Mucosa of descending colon (tissue), 3 donors: ENCODE measurements around the gene HEYL. TPM values are rescaled to one million over a fixed set of nuclear protein-coding genes. Genes with fewer than 3 reads are reported as not detected.
A peak's percentile ranks its signal among the peaks of the same experiment; 100 is the strongest.

Source experiments
- ATAC-seq: fragments of 200-7000 bp; cut with Tn5 transposase; one replicate; pipeline ENCODE4 v1.9.1; 2020; ENCODE audit warnings: mild to moderate bottlenecking, moderate library complexity
- DNase-seq, 3 donors: peaks; one replicate each; pipeline ENCODE4 v3.0.0-alpha.2; 2020
- H3K36me3 ChIP-seq: fragments of 200-600 bp; one replicate; pipeline ENCODE4 v1.8.0; 2021; ENCODE audit warnings: low read depth, mild to moderate bottlenecking
- H3K4me1 ChIP-seq: fragments of 200-600 bp; one replicate; pipeline ENCODE4 v1.8.0; 2021; ENCODE audit warnings: low read depth, mild to moderate bottlenecking
- H3K4me3 ChIP-seq: fragments of 200-600 bp; one replicate; pipeline ENCODE4 v1.8.0; 2021; ENCODE audit warnings: mild to moderate bottlenecking
- H3K9me3 ChIP-seq: fragments of 200-600 bp; one replicate; pipeline ENCODE4 v1.8.0; 2021; ENCODE audit warnings: mild to moderate bottlenecking
- intact Hi-C, 2 donors: fragments of 100-400 bp; cut with DNase I in 1 of 2; cut with micrococcal nuclease in 1 of 2; formaldehyde crosslinking; loops; one replicate each; pipeline versions ENCODE4 v1.11.0 to v1.11.1; 2022; cut with DNase I, micrococcal nuclease
- total RNA-seq, 3 donors: library from RNA; stranded (reverse); fragmentation: NEBNext Ultra II Directional in 2 of 3; extraction: Animal tissue kit (Norgen Biotek cat#: 25700) in 2 of 3; gene quantifications; one replicate each; pipeline versions ENCODE4 v1.2.1 to v1.2.4, GENCODE V29; 2021 to 2023
- TF ChIP-seq, protein P1 (sequence below): fragments of 200-600 bp; IDR thresholded peaks from one replicate; pipeline ENCODE4 v1.8.0; 2022; ENCODE audit warnings: antibody characterized with exemption, mild to moderate bottlenecking
- donor health status: DM: no; HTN: no; CAD: no; lungs with moderate emphysema.
- donor health status: DM: no; HTN: no; CAD: no.
- donor health status: DM: no; HTN: yes; CAD: no.

HEYL gene
- total RNA-seq, 3 donors from 2014 or later = 2.3 to 3.5 (median 2.4) TPM

DNA sequence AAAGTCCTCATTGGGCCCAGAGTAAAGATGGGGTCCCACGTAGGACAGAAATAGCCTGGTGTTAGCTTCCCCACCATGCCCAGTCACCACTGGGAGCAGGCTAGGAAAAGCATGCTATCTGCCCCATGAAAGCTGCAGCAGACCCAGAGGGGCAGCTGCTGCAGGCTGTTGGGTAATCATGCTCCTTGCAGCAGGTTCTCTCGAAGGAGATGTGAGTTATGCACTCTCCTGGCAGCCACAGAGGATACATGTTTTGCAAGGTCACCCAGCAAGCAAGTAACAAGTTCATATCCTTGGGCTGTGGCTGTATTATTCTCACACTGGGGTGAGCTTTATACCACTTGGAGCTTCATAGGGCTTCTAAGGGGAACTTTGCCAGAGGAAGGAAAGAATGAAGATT is 9.1 kb upstream of the HEYL start:
- Histone ChIP-seq H3K4me3 (no peak overlapping the region), H3K36me3 (no peaks in the 10 kb centered on the region), H3K9me3 (no peaks in the 10 kb centered on the region), H3K4me1 (no peaks in the 10 kb centered on the region)
- no peak for DNase-seq
- intact Hi-C loops = no loop called here
- TF ChIP-seq, protein P1, sequence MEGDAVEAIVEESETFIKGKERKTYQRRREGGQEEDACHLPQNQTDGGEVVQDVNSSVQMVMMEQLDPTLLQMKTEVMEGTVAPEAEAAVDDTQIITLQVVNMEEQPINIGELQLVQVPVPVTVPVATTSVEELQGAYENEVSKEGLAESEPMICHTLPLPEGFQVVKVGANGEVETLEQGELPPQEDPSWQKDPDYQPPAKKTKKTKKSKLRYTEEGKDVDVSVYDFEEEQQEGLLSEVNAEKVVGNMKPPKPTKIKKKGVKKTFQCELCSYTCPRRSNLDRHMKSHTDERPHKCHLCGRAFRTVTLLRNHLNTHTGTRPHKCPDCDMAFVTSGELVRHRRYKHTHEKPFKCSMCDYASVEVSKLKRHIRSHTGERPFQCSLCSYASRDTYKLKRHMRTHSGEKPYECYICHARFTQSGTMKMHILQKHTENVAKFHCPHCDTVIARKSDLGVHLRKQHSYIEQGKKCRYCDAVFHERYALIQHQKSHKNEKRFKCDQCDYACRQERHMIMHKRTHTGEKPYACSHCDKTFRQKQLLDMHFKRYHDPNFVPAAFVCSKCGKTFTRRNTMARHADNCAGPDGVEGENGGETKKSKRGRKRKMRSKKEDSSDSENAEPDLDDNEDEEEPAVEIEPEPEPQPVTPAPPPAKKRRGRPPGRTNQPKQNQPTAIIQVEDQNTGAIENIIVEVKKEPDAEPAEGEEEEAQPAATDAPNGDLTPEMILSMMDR = no peak
- ATAC-seq = no peak

DNA sequence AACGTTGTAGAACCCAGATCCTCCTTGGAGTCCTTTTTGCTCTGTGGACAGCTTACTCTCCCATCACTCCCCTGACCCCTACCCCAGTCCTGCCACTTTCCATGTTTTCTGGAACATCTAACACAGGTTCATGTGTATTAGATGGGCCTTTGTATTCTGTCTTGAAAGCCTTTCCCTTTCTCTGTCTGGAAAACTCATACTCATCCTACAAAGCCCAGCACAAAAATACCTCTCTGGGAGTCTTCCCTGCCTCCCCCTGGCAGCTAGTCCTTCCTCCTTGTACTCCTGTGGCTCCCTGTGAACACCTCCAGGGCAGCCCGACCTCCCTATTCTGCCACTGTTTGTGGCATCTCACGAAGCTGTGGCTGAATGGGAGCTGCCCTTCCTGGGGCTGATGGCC is 7.8 kb upstream of the HEYL start:
- no peaks in the 10 kb centered on the region for H3K36me3 ChIP-seq
- intact Hi-C loops = no loop called here
- TF ChIP-seq, protein P1 = no peak
- ATAC-seq (no peak), DNase-seq (no peak)
- H3K4me3 ChIP-seq = no peak overlapping the region
- no peaks in the 10 kb centered on the region for H3K4me1 ChIP-seq
- H3K9me3 ChIP-seq = no peaks in the 10 kb centered on the region

DNA sequence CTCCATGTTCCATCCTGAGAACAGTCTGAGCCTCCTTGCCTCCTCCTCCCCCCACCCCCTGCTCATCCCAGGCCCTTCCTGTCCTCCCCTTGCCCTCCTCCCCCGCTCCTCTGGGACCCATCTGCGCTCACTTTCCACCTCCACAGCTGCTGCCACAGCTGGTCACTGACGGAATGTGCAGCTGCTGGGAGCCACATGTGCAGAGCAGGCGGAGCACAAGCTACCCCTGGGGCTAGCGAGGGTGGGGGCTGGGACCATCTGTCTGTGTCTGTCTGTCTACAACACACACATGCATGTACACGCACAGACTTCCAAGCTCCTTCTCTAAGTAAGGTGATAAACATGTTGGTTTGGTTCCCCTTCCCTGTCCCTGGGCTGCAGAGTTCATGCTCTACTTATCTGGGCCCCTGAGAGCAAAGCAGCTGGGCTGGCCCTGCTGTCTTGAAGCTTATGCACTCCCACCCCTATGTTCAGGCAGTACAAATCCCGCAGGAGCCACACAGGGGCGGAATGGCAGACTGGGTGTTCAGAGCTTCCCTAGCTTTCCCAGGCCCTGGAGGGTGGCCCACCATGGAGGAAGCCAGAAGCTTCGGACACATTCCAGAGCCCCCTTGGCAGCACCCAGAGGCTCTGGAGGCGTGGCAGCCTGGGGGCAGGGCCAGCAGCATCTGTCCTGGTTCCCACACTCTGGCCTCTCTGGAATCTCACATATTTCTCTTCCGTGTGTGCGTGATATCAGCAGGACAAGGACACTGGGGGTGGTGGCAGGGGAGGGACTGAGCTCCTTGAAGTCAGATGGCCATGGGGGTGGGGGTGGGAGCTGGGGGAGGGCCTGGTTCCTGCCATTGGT is 7.0 kb upstream of the HEYL start:
- H3K9me3 ChIP-seq = no peaks in the 10 kb centered on the region
- peak in 2 of 3 donors; percentile 25 to 35 for DNase-seq
- peak; percentile 51 for ATAC-seq
- intact Hi-C loops = no loop called here
- no peak overlapping the region for H3K4me3 ChIP-seq
- H3K4me1 ChIP-seq = no peaks in the 10 kb centered on the region
- TF ChIP-seq, protein P1 = no peak
- no peaks in the 10 kb centered on the region for H3K36me3 ChIP-seq

DNA sequence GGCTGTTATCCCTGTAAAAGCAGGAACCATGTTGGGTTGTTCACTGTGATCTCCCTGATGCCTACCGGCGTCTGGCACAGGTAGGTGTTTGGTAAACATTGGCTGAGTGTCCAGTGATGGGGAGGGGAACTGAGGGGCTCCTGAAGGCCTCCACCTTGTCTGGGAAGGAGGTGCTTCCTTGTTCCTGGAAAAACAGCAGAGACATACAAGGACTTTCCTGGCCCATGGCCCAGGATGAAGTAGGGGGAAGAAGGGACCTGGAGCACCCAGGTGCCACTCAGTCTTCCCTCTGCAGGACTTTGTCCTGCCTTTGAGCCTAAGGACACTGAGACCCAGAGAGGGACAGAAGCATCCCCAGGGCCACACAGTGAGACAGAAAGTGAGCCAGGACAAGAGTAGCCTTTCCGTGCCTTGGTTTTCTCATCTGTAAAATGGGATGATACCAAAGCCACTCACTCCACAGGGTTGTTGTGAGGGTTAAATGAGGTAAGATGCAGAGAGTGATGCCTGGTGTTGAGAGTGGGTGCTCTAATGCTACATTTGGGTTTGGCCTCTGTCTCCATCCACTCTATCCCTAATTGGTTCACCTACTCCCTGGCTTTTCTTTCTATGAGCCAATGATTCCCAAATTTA is 6.1 kb upstream of the HEYL start:
- intact Hi-C loops = no loop called here
- Histone ChIP-seq H3K4me3 (no peak overlapping the region), H3K4me1 (no peaks in the 10 kb centered on the region), H3K36me3 (no peaks in the 10 kb centered on the region), H3K9me3 (no peaks in the 10 kb centered on the region)
- ATAC-seq (no peak), DNase-seq (no peak)
- TF ChIP-seq, protein P1 = no peak

DNA sequence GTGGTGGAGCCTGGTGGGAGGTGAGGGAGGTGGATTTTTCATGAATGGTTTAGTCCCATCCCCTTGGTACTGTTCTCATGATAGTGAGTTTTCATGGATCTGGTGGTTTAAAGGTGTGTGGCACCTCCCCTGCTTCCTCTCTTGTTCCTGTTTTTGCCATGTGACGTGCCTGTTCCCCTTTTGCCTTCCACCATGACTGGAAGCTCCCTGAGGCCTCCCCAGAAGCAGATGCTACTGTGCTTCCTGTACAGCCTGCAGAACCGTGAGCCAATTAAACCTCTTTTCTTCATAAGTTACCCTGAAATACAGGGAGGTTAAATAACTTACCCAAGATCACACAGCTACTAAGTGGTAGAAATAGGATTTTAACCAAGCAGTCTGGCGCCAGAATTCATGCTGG is 4.3 kb upstream of the HEYL start:
- no peaks in the 10 kb centered on the region for H3K36me3 ChIP-seq
- no peak for DNase-seq
- H3K4me1 ChIP-seq = peaks cover 4% of the 10 kb centered on the region
- TF ChIP-seq, protein P1 = no peak
- H3K4me3 ChIP-seq = no peak overlapping the region
- intact Hi-C loops = no loop called here
- no peak for ATAC-seq
- no peaks in the 10 kb centered on the region for H3K9me3 ChIP-seq
